ACHN (cell line): ENCODE measurements around the gene TBC1D7.

Experiments
- DNase-seq: peaks from one replicate; pipeline ENCODE4 v3.0.0-alpha.2; 2015
- in situ Hi-C: cut with HindIII; loops from 2 replicates; pipeline ENCODE4 v1.10.0; 2017; ENCODE audit warnings: low sequenced_read_pairs, low pct_ligation_motif_present, low pct_unique_long_range_greater_than_20kb

Gene TBC1D7

DNA sequence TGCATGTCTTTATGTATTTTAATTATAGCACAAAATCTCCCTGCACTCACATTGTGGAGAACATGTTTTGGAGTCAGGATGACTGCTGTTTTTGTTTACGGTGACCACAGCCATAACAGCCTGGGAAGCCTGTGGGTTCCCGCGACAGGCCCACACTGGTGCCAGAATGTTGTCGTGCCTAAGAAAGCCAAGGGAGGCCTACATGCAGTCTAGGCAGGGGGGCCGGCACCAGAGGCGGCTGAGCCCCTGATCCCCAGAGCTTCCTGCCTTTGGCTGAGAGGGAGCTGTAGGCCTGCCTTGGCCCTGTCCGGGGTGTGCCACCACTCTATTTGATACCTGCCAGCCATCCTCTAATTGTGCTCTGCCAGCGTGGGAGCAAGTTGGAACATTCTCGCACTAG, 46.7 kb downstream of the TBC1D7 start:
- in situ Hi-C loops: no loop called here
- DNase-seq: no peak

GRCh38 chr6:13280254-13280653, 48.1 kb downstream of the TBC1D7 start:
- in situ Hi-C loops: no loop called here
- DNase-seq: no peak

DNA sequence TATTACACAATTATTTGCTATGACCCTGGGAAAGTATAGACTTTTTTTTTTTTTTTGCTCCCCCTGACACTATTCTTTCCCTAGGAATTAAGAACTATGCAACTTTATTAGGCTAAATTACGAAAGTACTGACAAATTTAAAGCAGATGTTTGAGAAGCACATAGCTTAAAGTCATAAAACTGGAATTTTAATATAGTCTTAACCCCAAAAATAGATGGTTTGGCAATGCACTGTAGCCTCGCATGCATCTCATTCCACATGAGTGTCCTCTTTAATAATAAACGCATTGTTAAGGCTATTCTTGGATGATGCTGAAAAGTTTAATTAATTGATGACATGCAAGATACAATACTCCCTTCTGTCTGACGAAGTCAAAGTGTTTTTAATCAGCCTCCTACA, 49.3 kb downstream of the TBC1D7 start:
- no peak for DNase-seq
- in situ Hi-C loops: no loop called here

- in situ Hi-C loops: no loop called here
- no peak for DNase-seq
Measured at GRCh38 chr6:13278164-13278563, 50.2 kb downstream of the TBC1D7 start.

GRCh38 chr6:13277231-13277630, 51.1 kb downstream of the TBC1D7 start:
- DNase-seq: no peak
- in situ Hi-C loops: no loop called here

DNA sequence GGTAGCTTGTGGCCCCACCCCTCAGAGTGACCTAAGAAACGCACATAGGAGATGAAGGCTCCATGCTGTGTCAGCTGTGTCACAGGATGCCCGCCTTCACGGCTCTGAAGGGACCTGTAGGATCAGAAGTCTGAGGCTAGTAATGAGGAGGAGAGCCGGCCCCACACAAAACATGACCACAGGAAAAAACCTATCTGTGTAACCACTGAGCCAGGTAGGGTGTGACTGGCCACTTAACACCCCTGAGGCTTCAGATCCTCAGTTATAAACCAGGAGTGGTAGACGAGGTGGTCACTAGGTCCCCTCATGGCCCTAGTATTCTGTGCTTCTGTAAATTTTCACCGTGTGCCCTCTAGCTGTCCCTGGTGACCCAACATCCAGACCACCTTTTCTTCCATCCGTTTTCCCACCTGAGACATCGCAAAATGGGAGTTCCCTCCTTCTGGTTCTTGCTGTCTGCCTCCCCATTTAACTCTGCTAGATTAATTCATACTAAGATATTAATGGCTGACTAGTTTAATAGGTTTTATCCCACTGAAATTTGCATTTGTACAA, 52.8 kb downstream of the TBC1D7 start:
- no peak for DNase-seq
- in situ Hi-C loops: no loop called here

DNA sequence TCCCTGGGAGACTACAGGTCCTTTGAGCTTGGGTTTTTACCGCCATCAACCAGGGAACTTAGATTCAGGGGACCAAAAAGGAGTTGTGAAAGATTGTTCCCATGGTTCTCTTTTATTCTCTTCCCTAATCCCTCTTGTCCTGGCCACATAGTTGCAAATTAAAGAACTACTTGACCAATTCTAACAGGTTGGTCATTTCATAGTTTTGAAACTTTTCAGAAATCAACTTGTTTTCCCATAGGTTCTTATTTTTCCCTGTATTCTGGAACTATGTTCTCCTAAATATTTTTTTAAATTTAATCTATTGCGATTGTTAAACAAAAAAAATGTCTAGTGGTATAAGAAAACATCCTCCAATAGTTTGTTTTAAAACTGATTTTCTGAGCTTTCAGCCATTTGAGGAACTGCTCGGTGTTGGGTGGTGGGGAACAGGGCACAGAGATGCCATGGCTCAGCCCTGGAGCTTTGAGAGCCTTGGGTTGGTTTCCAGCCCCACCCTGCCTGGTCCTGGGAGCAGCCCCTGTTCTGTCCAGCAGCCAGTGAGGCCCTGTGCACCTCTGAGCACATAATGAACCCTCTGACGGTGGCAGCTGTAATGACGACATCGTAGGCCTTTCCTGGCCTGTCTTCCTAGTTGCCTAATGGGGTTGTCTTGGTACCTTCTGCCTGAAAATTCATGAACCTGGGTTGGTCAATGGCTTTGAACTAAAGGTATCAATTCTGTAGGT, 53.5 kb downstream of the TBC1D7 start:
- no peak for DNase-seq
- in situ Hi-C loops: no loop called here

DNA sequence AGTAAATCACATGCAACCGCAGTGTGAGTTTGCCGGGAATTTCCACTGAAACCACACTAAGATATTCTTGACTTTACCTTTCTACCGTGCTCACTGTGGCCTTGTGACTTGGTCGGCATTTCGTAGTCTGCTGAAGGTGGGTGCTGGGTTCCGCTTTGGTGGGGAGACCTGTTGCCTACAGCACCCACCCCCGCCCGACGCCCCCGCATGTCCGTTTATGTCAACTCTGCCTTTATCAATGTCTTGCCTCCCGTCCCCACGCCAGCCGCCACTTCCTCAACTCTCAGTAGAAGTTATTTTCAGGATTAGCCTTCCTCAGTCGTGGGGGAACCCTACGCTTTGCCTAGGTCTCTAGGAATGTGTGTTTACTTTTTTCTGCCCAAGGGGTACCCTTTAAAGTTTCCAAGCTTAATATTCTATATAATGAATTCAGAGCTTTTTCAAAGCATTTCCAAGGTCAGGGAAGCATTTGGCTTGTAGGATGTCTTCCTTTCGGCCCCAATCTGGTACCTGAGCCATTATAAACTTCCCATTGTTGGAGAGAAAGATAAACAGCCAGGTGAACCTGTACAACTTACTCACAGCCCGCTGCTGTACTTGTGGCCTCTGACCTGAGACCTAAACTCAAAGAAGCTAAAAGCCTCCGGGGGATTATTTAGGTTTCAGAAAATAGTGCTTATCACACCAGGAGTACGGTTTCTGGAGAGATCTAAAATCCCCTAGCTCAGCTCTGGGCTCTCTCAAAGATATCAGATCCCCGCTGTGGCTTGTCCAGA, 54.2 kb downstream of the TBC1D7 start:
- in situ Hi-C loops: no loop called here
- no peak for DNase-seq

- in situ Hi-C loops: no loop called here
- DNase-seq: no peak
Measured at GRCh38 chr6:13273202-13273930, 55.0 kb downstream of the TBC1D7 start.

GRCh38 chr6:13272131-13273046, 55.9 kb downstream of the TBC1D7 start:
- in situ Hi-C loops: no loop called here

GRCh38 chr6:13268913-13269518, 59.3 kb downstream of the TBC1D7 start:
- in situ Hi-C loops: no loop called here
- DNase-seq: no peak

More at GRCh38 chr6:13272131-13273046, 55.9 kb downstream of the TBC1D7 start:
- DNase-seq: no peak

- in situ Hi-C loops: no loop called here
- DNase-seq: no peak
Measured at GRCh38 chr6:13267142-13267651, 61.1 kb downstream of the TBC1D7 start.

GRCh38 chr6:13263669-13264068, 64.7 kb downstream of the TBC1D7 start:
- DNase-seq: no peak
- in situ Hi-C loops: no loop called here

GRCh38 chr6:13262302-13263230, 65.8 kb downstream of the TBC1D7 start:
- in situ Hi-C loops: no loop called here
- DNase-seq: no peak

DNA sequence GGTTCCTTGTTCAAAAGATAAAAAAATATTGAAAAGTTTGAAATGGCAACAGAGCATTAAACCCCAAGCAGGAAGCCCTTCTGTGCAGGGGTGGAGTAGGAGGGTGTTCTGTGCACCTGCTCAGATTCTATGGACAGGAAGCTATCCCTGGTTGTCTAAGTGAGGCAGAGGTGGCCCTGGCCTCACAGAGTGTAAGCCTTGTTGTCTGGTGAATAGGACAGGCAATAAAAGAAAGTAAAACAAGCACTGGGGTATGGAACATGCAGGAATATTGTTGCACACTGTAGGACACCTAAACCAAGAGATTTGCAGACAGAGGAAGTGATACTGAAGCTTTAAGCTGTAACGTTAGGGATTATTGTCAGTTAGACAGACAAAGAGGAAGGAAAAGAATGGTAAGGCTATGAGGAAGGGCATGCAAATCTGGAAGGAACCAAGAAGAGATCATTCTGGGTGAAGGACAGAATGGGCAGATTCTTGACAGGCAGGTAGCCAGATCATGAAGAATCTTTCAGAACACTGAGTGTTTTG, 66.8 kb downstream of the TBC1D7 start:
- DNase-seq: no peak
- in situ Hi-C loops: no loop called here

DNA sequence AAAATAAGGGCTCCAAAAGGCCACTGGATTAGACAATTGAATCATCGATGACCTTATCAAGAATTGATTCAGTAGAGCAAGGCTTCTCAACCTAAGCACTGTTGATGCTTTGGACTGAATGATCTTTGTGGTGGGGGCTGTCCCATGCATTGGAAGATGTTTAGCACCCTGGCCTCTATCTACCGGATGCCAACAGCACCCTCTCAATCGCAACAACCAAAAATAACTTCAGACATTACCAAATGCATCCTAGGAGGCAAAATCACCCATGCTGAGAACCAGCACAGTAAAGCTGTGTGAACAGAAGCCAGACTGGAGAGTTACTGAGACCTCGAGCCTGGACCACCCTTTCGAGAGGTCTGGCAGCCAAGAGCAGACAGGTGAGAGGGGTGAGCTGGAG, 67.5 kb downstream of the TBC1D7 start:
- no peak for DNase-seq
- in situ Hi-C loops: no loop called here
